ENCODE data around the gene MBIP. TPM values are rescaled to one million over a fixed set of nuclear protein-coding genes. Genes with fewer than 3 reads are reported as not detected.

MBIP gene
- total and polyA plus RNA-seq, 2 experiments from 2014 or later = 24.4 to 49.7 TPM

- no peak overlapping the region for H3K27ac ChIP-seq (ENCODE audit: low read depth)
Measured at GRCh38 chr14:36333119-36333518, 12.7 kb upstream of the MBIP start.

More at GRCh38 chr14:36333119-36333518, 12.7 kb upstream of the MBIP start:
- Histone ChIP-seq H3K4me1 (ENCODE audit: insufficient read depth) (no peaks in the 10 kb centered on the region), H3K79me2 (replicated peaks; ENCODE audit: insufficient read depth) (no peaks in the 10 kb centered on the region), H4K20me1 (replicated peaks; ENCODE audit: insufficient read depth) (no peaks in the 10 kb centered on the region), H3K4me2 (no peak overlapping the region), H3F3A (replicated peaks; ENCODE audit: low read depth) (no peaks in the 10 kb centered on the region), H3K4me3 (no peak overlapping the region), H2AFZ (no peak overlapping the region), H3K9me2 (ENCODE audit: insufficient read depth) (no peaks in the 10 kb centered on the region), H3K27me3 (ENCODE audit: insufficient read depth) (no peaks in the 10 kb centered on the region), H3K36me3 (ENCODE audit: insufficient read depth) (no peaks in the 10 kb centered on the region)
- Mint-ChIP-seq H3K9me3 (no peaks in the 10 kb centered on the region), H3K27ac (no peak overlapping the region), H3K4me1 (no peaks in the 10 kb centered on the region; the same call in 2 of the 3 replicates), H3K27me3 (ENCODE audit: insufficient read depth, low read depth, poor library complexity) (no peaks in the 10 kb centered on the region), H3K4me3 (no peak overlapping the region), H3K36me3 (ENCODE audit: low read depth) (no peaks in the 10 kb centered on the region)
- TF ChIP-seq EZH2 (IDR thresholded peaks at IDR 0.05; ENCODE audit: low read depth, unreplicated experiment) (no peak), EZH2phosphoT487 (IDR thresholded peaks at IDR 0.05; ENCODE audit: unreplicated experiment) (no peak), ZNF114 (CRISPR knock-in tag; IDR thresholded peaks at IDR 0.05) (no peak), POLR2AphosphoS5 (IDR thresholded peaks at IDR 0.05; ENCODE audit: low read depth) (no peak), STAT1 (IDR thresholded peaks at IDR 0.05; ENCODE audit: unreplicated experiment) (no peak), ZNF331 (CRISPR knock-in tag; IDR thresholded peaks at IDR 0.05; ENCODE audit: low read depth) (no peak), ETS1 (IDR thresholded peaks at IDR 0.05) (no peak), ZNF462 (CRISPR knock-in tag; IDR thresholded peaks at IDR 0.05) (no peak), JUNB (IDR thresholded peaks at IDR 0.05; ENCODE audit: unreplicated experiment) (no peak)
- TF ChIP-seq, protein P1, sequence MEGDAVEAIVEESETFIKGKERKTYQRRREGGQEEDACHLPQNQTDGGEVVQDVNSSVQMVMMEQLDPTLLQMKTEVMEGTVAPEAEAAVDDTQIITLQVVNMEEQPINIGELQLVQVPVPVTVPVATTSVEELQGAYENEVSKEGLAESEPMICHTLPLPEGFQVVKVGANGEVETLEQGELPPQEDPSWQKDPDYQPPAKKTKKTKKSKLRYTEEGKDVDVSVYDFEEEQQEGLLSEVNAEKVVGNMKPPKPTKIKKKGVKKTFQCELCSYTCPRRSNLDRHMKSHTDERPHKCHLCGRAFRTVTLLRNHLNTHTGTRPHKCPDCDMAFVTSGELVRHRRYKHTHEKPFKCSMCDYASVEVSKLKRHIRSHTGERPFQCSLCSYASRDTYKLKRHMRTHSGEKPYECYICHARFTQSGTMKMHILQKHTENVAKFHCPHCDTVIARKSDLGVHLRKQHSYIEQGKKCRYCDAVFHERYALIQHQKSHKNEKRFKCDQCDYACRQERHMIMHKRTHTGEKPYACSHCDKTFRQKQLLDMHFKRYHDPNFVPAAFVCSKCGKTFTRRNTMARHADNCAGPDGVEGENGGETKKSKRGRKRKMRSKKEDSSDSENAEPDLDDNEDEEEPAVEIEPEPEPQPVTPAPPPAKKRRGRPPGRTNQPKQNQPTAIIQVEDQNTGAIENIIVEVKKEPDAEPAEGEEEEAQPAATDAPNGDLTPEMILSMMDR (conservative IDR thresholded peaks at IDR 0.05; ENCODE audit: low read depth in 2 of 2) = no peak
- TF ChIP-seq, protein P2, sequence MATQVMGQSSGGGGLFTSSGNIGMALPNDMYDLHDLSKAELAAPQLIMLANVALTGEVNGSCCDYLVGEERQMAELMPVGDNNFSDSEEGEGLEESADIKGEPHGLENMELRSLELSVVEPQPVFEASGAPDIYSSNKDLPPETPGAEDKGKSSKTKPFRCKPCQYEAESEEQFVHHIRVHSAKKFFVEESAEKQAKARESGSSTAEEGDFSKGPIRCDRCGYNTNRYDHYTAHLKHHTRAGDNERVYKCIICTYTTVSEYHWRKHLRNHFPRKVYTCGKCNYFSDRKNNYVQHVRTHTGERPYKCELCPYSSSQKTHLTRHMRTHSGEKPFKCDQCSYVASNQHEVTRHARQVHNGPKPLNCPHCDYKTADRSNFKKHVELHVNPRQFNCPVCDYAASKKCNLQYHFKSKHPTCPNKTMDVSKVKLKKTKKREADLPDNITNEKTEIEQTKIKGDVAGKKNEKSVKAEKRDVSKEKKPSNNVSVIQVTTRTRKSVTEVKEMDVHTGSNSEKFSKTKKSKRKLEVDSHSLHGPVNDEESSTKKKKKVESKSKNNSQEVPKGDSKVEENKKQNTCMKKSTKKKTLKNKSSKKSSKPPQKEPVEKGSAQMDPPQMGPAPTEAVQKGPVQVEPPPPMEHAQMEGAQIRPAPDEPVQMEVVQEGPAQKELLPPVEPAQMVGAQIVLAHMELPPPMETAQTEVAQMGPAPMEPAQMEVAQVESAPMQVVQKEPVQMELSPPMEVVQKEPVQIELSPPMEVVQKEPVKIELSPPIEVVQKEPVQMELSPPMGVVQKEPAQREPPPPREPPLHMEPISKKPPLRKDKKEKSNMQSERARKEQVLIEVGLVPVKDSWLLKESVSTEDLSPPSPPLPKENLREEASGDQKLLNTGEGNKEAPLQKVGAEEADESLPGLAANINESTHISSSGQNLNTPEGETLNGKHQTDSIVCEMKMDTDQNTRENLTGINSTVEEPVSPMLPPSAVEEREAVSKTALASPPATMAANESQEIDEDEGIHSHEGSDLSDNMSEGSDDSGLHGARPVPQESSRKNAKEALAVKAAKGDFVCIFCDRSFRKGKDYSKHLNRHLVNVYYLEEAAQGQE (IDR thresholded peaks at IDR 0.05; ENCODE audit: unreplicated experiment) = no peak
- ATAC-seq (no peak), DNase-seq (ENCODE audit: low spot score) (no peak)
